Measurements from ENCODE around the gene RIPOR2. TPM values are rescaled to one million over a fixed set of nuclear protein-coding genes. Genes with fewer than 3 reads are reported as not detected.

Gene RIPOR2
- total and polyA plus RNA-seq, 2 donors (not counting 3 experiments of a cell fraction or from before 2014, with no cell fraction given), result 0.10 TPM; not detected in 1

DNA sequence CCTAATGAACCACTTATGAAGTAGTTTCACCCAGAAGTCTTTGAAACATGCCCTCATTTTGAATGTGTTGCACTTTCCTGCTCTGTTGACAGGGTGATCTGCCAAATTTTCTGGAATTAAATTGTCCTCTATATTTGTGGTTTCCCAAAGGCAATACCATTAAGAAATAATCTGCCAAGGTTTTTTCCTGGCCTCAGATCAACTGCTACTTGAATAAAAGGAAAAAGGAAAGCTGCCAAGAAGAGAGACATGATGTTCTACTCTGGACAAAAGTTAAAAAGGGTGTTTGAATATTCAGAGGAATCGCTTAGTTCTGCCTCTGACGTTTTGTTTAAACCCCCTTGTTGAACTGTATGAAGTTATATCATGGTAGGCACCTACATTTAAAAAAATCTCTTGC is 99.7 kb downstream of the RIPOR2 start:
- H3K36me3 ChIP-seq (ENCODE audit: control insufficient read depth in 2 of 2, extremely low read depth in 1 of 2, insufficient read depth in 2 of 2, low read length in 2 of 2), result no peaks in the 10 kb centered on the region
- ChIA-PET POLR2A (no interaction called here), CTCF (interaction anchor here (1.2 kb wide), 1 partner anchor 20 kb away, joined by 3 read pairs; no protein-coding TSS in a partner anchor)
- no TSS peak for BruUV-seq (replicated peaks)
- no peak for DNase-seq (ENCODE audit: low read depth, low spot score)
- no peak for FAIRE-seq
- dilution Hi-C loops (cut with MboI; ENCODE audit: extremely low pct_ligation_motif_present, low sequenced_read_pairs) (no loop called here), intact Hi-C loops (cut with micrococcal nuclease) (no loop called here)
- H3K79me2 ChIP-seq (ENCODE audit: control insufficient read depth, insufficient read depth, low read length), result no peaks in the 10 kb centered on the region
- no peaks in the 10 kb centered on the region for H3K9me3 ChIP-seq (replicated peaks; ENCODE audit: control insufficient read depth, insufficient read depth, low read length)
- H3K9ac ChIP-seq (replicated peaks; ENCODE audit: extremely low read depth, insufficient read depth, low read length), result no peak overlapping the region
- H3K9me1 ChIP-seq (replicated peaks; ENCODE audit: control insufficient read depth, extremely low read depth, insufficient read depth, low read length), result no peaks in the 10 kb centered on the region
- H3K27me3 ChIP-seq (ENCODE audit: control insufficient read depth in 2 of 2, insufficient read depth in 2 of 2, low read length in 2 of 2), result peaks cover 0 to 2% of the 10 kb centered on the region in 2 experiments
- H3K4me2 ChIP-seq (ENCODE audit: insufficient read depth, low read length), result no peak overlapping the region
- H3K4me1 ChIP-seq (ENCODE audit: control insufficient read depth, extremely low read depth, insufficient read depth, low read length), result no peaks in the 10 kb centered on the region
- H3K27ac ChIP-seq (ENCODE audit: insufficient read depth, low read depth, low read length), result no peak overlapping the region
- no peaks in the 10 kb centered on the region for H4K20me1 ChIP-seq (replicated peaks; ENCODE audit: control insufficient read depth, extremely low read depth, insufficient read depth, low read length)
- no peak for TF ChIP-seq GATA2 (IDR thresholded peaks at IDR 0.05; ENCODE audit: insufficient read depth, insufficient read length, low read depth, low read length)
- no peak for TF ChIP-seq EZH2 (IDR thresholded peaks at IDR 0.05; ENCODE audit: borderline replicate concordance, low read depth, low read length, severe bottlenecking)
- TF ChIP-seq MYC (IDR thresholded peaks at IDR 0.05; ENCODE audit: low read depth, low read length), result no peak
- TF ChIP-seq POLR2A (IDR thresholded peaks at IDR 0.05; ENCODE audit: low read depth, low read length), result no peak
- TF ChIP-seq POLR2AphosphoS5 (IDR thresholded peaks at IDR 0.05; ENCODE audit: insufficient read depth, low read depth, low read length), result no peak
- no peak for TF ChIP-seq JUN (IDR thresholded peaks at IDR 0.05; ENCODE audit: borderline replicate concordance, insufficient read depth, insufficient read length, low read depth)
- TF ChIP-seq FOS (IDR thresholded peaks at IDR 0.05; ENCODE audit: borderline replicate concordance, insufficient read depth, low read length), result no peak
- TF ChIP-seq, protein P1, sequence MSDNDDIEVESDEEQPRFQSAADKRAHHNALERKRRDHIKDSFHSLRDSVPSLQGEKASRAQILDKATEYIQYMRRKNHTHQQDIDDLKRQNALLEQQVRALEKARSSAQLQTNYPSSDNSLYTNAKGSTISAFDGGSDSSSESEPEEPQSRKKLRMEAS (IDR thresholded peaks at IDR 0.05; ENCODE audit: insufficient read depth, insufficient read length), result no peak
- TF ChIP-seq, protein P2, sequence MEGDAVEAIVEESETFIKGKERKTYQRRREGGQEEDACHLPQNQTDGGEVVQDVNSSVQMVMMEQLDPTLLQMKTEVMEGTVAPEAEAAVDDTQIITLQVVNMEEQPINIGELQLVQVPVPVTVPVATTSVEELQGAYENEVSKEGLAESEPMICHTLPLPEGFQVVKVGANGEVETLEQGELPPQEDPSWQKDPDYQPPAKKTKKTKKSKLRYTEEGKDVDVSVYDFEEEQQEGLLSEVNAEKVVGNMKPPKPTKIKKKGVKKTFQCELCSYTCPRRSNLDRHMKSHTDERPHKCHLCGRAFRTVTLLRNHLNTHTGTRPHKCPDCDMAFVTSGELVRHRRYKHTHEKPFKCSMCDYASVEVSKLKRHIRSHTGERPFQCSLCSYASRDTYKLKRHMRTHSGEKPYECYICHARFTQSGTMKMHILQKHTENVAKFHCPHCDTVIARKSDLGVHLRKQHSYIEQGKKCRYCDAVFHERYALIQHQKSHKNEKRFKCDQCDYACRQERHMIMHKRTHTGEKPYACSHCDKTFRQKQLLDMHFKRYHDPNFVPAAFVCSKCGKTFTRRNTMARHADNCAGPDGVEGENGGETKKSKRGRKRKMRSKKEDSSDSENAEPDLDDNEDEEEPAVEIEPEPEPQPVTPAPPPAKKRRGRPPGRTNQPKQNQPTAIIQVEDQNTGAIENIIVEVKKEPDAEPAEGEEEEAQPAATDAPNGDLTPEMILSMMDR (IDR thresholded peaks at IDR 0.05; ENCODE audit: extremely low read depth in 1 of 2, insufficient read depth in 1 of 2, low read depth in 1 of 2, low read length in 2 of 2), result no peak
- no peak overlapping the region for H2AFZ ChIP-seq (ENCODE audit: low read depth, low read length)
- no peak overlapping the region for H3K4me3 ChIP-seq (replicated peaks in 1 of 3; ENCODE audit: insufficient read depth in 1 of 3, low read depth in 1 of 3, low read length in 3 of 3)

Measured in endothelial cell of umbilical vein (primary cell).